GM15510 (cell line): ENCODE data around the gene SNRPB.

Experiments used
- POLR2A ChIP-seq: IDR thresholded peaks from 3 replicates; pipeline ENCODE4 v1.6.1; 2011; ENCODE audit warnings: borderline replicate concordance; ENCODE audit not compliant: insufficient read length; ENCODE audit errors: extremely low read depth

The SNRPB gene

DNA sequence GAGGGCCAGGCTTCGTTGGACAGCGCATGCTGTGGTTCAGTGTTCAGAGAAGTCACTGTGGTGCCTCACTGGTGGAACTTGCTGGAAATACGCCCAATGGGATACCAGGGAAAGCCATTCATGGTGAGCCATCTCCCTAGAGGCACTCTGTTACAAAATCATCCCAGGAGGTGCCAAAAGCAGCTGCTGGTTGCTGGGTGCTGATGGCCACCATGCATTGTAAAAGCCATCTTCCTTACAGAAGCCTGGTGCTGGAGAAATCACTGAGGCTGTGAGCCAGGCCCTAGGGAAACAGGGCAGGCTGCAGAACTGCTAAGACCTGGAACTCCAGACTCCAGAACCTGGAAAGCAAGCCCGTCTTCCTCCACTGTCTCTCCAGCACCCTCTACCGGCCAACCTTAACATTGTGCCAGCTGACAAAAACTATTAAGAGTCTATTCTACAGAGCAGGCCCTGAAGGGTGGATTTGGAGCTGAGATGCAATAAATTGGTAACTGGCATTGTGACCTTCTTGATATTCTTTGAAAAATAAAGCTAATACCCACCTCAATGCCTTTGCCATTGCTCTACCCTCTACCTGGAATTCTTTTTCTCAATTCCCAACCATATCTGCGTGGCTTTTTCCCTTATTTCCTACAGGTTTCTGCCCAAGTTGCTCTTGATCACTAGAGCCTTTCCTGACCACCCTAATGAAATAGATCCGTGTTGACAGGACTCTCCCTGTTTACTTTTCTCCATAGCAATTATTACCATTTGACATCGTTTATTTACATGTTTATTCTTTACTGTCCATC is 18.5 kb downstream of the SNRPB start:
- no peak for TF ChIP-seq POLR2A

DNA sequence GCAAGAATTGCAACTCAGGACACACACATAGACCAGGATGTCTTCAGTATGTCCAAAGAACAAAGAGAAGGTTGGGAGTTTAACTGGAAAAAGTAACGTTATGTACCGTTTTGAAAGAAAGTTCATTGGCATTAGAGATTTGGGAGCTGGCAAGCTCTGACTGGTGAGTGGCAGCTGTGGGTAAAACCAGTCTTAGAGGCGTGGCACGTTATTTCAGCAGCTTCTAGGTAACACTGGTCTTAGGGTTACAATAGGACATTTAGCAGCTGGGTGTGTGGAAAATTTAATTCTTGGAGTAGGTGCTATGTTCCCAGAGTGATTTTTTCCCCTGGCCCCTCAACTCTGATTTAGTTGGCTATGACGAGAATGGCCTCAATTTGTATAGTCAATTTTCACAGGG is 19.2 kb downstream of the SNRPB start:
- TF ChIP-seq POLR2A = no peak

- TF ChIP-seq POLR2A = no peak
These were observed 21.2 kb downstream of the SNRPB start for GRCh38 chr20:2449386-2449785.

DNA sequence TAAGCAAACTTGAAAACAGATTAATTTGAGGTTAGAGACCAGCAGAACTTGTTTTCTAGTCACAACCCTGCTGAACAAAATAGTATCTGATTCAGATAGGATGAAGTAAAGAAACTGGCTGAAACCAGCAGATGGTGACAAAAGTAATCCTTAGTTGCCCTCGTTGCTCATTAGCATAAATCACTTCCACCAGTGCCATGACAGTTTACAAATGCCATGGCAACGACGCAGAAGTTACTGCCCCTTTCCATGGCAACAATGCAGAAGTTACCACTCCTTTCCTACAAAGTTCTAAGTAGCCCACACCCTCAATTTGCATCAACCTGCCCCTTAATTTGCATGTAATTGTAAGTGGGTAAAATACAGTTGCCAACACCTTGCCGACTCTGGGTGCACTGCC is 23.7 kb downstream of the SNRPB start:
- no peak for TF ChIP-seq POLR2A

- TF ChIP-seq POLR2A = no peak
These were observed 39.4 kb downstream of the SNRPB start for GRCh38 chr20:2431185-2431584.

DNA sequence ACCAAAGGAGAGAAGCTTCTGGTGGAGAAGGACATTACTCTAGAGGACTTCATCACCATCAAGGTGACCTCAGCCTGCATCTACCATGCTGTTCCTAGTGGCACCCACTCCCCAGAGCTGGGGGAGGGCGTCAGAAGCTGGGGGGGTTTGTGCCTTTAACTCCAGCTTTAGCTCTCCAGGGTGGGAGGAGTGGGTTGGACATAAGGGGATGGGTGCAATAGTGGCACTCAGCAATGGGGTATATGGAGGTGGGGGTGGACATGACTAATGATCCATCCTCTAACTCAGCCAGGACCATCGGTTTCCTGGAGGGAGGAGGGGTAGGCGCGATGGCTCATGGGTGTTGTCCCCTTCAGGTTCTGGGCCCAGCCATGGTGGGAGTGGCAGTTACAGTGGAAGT is 40.1 kb downstream of the SNRPB start:
- TF ChIP-seq POLR2A = no peak

DNA sequence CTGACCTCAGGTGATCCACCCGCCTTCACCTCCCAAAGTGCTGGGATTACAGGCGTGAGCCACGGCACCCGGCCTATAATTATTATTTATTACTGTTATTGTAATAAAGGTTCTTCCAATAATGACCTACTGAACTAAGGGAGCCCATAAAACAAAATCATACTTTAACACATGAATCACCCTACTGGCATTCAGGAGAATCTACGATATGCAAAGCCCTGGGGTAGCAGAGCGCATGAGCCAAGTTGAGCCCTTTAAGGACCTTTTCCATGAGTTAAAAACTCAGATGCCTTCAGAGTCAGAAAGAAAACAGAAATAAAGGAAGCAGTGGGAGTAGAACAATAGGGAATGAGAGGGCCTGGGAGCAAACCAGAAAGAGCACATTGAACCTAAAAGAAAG is 41.5 kb downstream of the SNRPB start:
- TF ChIP-seq POLR2A = no peak

GRCh38 chr20:2421247-2421646 is 49.3 kb downstream of the SNRPB start:
- no peak for TF ChIP-seq POLR2A

DNA sequence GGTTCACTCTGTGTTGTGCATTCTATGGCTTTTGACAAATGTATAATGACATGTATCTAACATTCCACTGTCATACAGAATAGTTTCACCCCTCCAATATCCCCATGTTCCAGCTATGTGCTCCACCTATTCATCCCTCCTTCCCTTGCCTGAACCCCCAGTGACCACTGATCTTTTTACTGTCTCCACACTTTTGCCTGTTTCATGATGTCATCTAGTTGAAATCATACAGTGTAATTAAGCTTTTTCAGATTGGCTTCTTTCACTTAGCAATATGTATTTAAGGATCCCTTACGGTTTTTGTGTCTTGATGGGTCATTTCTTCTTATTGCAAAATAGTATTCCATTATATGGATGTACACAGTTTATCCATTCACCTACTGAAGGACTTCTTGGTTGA is 50.1 kb downstream of the SNRPB start:
- no peak for TF ChIP-seq POLR2A

GRCh38 chr20:2418388-2418787 is 52.2 kb downstream of the SNRPB start:
- TF ChIP-seq POLR2A = no peak

GRCh38 chr20:2417213-2417541 is 53.4 kb downstream of the SNRPB start:
- TF ChIP-seq POLR2A = no peak

DNA sequence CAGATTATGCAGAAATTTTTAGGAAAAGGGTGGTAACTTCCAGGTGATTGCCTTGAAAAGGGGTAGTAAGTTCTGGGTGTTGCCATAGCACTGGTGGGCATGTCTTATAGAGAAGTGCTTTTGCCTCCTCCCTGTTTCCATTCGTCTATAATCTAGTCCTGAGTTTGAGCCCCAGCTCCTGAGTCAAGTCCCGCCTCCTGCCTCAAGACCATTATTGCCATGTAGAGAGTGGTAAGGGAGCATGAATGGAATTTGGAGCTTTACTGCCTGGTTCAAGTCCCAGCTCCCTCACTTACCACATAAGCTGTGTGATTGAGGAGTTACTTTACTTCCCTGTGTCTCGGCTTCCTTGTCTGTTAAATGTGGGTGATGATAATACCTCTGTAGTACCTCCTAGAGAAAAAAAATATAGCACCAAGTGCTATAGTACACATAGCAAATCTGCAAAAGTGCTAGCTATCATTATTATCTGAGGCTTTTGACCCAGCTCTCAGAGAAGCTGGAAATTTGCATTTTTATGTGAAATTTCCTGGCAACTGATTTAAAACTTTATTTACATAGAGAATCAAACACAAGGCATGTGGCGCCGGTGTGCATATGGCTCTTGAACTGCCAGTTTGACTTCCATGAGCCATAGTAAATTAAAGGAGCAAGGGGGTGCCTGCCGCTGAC is 53.9 kb downstream of the SNRPB start:
- TF ChIP-seq POLR2A = no peak
